ENCODE measurements around the gene EXD1. TPM values are rescaled to one million over a fixed set of nuclear protein-coding genes. Genes with fewer than 3 reads are reported as not detected.
"Not testable (repeated sequence)": the region's sequence is repeated elsewhere in the genome, so short reads cannot be mapped to it uniquely, and the experiment has no call there.

EXD1 gene
- total and polyA plus RNA-seq, 4 donors: 0.04 to 0.15 (median 0.05) TPM; not detected in 1

DNA sequence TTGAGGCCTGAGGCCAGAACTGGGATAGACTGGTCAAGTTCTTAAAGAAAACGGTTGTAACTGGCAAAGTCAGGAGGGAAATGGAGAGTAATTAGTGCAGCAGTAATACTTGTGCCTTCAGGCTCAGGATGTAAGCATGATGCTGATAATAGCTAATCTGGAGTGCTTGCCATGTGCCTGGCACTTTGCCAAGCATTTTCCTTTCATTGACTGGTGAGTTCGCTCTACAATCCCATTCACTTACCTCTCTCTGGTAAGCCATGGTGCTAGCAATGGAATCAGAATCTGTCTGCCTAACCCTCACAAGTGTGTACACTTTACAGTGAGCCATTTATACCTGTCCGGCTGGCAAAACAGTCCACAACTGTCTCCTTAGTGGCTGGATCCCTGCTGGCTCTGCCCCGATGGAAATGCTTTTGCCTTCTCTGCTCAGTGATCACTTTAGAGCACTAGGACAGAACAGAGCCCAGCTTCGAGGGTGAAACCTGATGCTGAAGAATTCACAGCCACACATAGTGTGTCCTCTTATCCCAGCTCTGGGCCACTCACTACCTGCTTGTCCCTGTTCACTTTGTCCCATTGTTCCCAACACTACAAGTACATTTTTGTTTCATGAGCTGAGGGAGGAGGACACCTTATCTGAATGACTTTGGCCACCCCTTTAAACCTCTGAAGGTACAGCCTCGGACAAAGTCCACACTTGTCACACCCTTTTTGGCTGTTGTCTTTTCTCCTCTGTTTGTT is 10.8 kb upstream of the EXD1 start:
- H3K36me3 ChIP-seq (ENCODE audit: control insufficient read depth in 4 of 4, insufficient read depth in 4 of 4, low read length in 4 of 4): peaks cover 0 to 12% (median 5%) of the 10 kb centered on the region in 4 donors
- peak overlapping the region in 1 of 2 donors; percentile 10 for H3K27ac ChIP-seq (ENCODE audit: low read depth in 1 of 2, low read length in 1 of 2)
- no peaks in the 10 kb centered on the region for H3K9me3 ChIP-seq (ENCODE audit: control insufficient read depth in 4 of 4, insufficient read depth in 3 of 4, low read length in 3 of 4)
- peaks cover 0 to 5% (median 2%) of the 10 kb centered on the region in 5 donors for H3K4me1 ChIP-seq (ENCODE audit: control insufficient read depth in 5 of 5, insufficient read depth in 5 of 5, low read length in 5 of 5)
- no peak overlapping the region for H3K9ac ChIP-seq (ENCODE audit: insufficient read depth in 1 of 2, low read length in 2 of 2)
- H3K4me3 ChIP-seq: no peak overlapping the region
- DNase-seq: peak; percentile 59 to 83 (median 70)
- TF ChIP-seq CTCF (IDR thresholded peaks at IDR 0.05; ENCODE audit: control extremely low read depth, extremely low read depth): no peak
- WGBS, 2 donors: 71 to 79% methylated on average over 6 of the region's 6 CpGs
- H3K27me3 ChIP-seq (ENCODE audit: control insufficient read depth in 3 of 3, insufficient read depth in 3 of 3, low read length in 2 of 3): no peaks in the 10 kb centered on the region
- no peak for ATAC-seq (ENCODE audit: insufficient read depth, low FRiP score)

GRCh38 chr15:41238100-41238499 is 7.5 kb upstream of the EXD1 start:
- WGBS, 2 donors: 74 to 79% methylated on average over 5 of the region's 5 CpGs
- Histone ChIP-seq H3K9me3 (ENCODE audit: control insufficient read depth in 4 of 4, insufficient read depth in 3 of 4, low read length in 3 of 4) (no peaks in the 10 kb centered on the region), H3K4me1 (ENCODE audit: control insufficient read depth in 5 of 5, insufficient read depth in 5 of 5, low read length in 5 of 5) (peaks cover 0 to 8% (median 4%) of the 10 kb centered on the region in 5 donors), H3K4me3 (no peak overlapping the region), H3K27ac (ENCODE audit: low read depth in 1 of 2, low read length in 1 of 2) (no peak overlapping the region), H3K9ac (ENCODE audit: insufficient read depth in 1 of 2, low read length in 2 of 2) (no peak overlapping the region), H3K36me3 (ENCODE audit: control insufficient read depth in 4 of 4, insufficient read depth in 4 of 4, low read length in 4 of 4) (peaks cover 0 to 5% (median 0%) of the 10 kb centered on the region in 4 donors), H3K27me3 (ENCODE audit: control insufficient read depth in 3 of 3, insufficient read depth in 3 of 3, low read length in 2 of 3) (no peaks in the 10 kb centered on the region)
- ATAC-seq (ENCODE audit: insufficient read depth, low FRiP score): no peak
- TF ChIP-seq CTCF (IDR thresholded peaks at IDR 0.05; ENCODE audit: control extremely low read depth, extremely low read depth): no peak
- DNase-seq: no peak

- Histone ChIP-seq H3K9ac (ENCODE audit: insufficient read depth in 1 of 2, low read length in 2 of 2) (no peak overlapping the region), H3K36me3 (ENCODE audit: control insufficient read depth in 4 of 4, insufficient read depth in 4 of 4, low read length in 4 of 4) (peaks cover 0 to 1% (median 0%) of the 10 kb centered on the region in 4 donors), H3K9me3 (ENCODE audit: control insufficient read depth in 4 of 4, insufficient read depth in 3 of 4, low read length in 3 of 4) (no peaks in the 10 kb centered on the region), H3K4me1 (ENCODE audit: control insufficient read depth in 5 of 5, insufficient read depth in 5 of 5, low read length in 5 of 5) (peaks cover 0 to 11% (median 6%) of the 10 kb centered on the region in 5 donors), H3K27me3 (ENCODE audit: control insufficient read depth in 3 of 3, insufficient read depth in 3 of 3, low read length in 2 of 3) (no peaks in the 10 kb centered on the region), H3K4me3 (no peak overlapping the region), H3K27ac (ENCODE audit: low read depth in 1 of 2, low read length in 1 of 2) (no peak overlapping the region)
- ATAC-seq (ENCODE audit: insufficient read depth, low FRiP score): no peak
- TF ChIP-seq CTCF (IDR thresholded peaks at IDR 0.05; ENCODE audit: control extremely low read depth, extremely low read depth): no peak
- DNase-seq: no peak
Observed at GRCh38 chr15:41235929-41236328, 5.4 kb upstream of the EXD1 start.

DNA sequence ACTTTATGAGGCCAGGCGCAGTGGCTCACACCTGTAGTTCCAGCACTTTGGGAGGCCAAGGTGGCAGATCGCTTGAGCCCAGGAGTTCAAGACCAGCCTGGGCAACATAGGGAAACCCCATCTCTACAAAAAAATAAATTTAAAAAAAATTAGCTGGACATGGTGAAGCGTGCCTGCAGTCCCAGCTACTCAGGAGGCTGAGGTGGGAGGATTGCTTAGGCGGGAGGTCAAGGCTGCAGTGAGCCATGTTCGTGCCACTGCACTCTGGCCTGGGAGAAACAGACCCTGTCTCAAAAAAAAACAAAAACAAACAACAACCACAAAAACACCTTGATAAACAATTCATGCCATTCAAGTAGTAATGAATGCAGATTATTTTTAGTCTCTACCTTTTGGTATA is 4.7 kb upstream of the EXD1 start:
- ATAC-seq (ENCODE audit: insufficient read depth, low FRiP score); H3K36me3 ChIP-seq (ENCODE audit: control insufficient read depth in 4 of 4, insufficient read depth in 4 of 4, low read length in 4 of 4); H3K27ac ChIP-seq (ENCODE audit: low read depth in 1 of 2, low read length in 1 of 2); H3K4me3 ChIP-seq; H3K9ac ChIP-seq (ENCODE audit: insufficient read depth in 1 of 2, low read length in 2 of 2); H3K27me3 ChIP-seq (ENCODE audit: control insufficient read depth in 3 of 3, insufficient read depth in 3 of 3, low read length in 2 of 3); DNase-seq; H3K9me3 ChIP-seq (ENCODE audit: control insufficient read depth in 4 of 4, insufficient read depth in 3 of 4, low read length in 3 of 4): not testable (repeated sequence)
- 97% methylated on average over 5 of the region's 5 CpGs for WGBS, 2 donors
- peaks cover 0 to 13% (median 6%) of the 10 kb centered on the region in 5 donors for H3K4me1 ChIP-seq (ENCODE audit: control insufficient read depth in 5 of 5, insufficient read depth in 5 of 5, low read length in 5 of 5)

All from lung (tissue), 12 donors.